T-helper 22 cell (primary cell): ENCODE results near the gene MRC2.
"Not testable (repeated sequence)": the region's sequence is repeated elsewhere in the genome, so short reads cannot be mapped to it uniquely, and the experiment has no call there.

Experiments
- DNase-seq: peaks from one replicate; pipeline ENCODE4 v3.0.0-alpha.2; 2020; ENCODE audit warnings: low read depth

Gene MRC2

GRCh38 chr17:62627219-62627903, at the start of gene MRC2:
TSS of gene MRC2 (plus strand) at chr17:62627670. CDS start at chr17:62627803, 133 bp downstream.
- no peak for DNase-seq

- DNase-seq: no peak
These were observed 48.5 kb upstream of the MRC2 start for GRCh38 chr17:62578757-62579487.

GRCh38 chr17:62580947-62581346, 46.5 kb upstream of the MRC2 start:
- no peak for DNase-seq

GRCh38 chr17:62581764-62582163, 45.7 kb upstream of the MRC2 start:
- no peak for DNase-seq

- DNase-seq: no peak
These were observed 39.9 kb upstream of the MRC2 start for GRCh38 chr17:62587554-62587953.

- DNase-seq: no peak
These were observed 39.4 kb upstream of the MRC2 start for GRCh38 chr17:62588109-62588508.

- no peak for DNase-seq
These were observed 36.1 kb upstream of the MRC2 start for GRCh38 chr17:62591333-62591732.

- DNase-seq: not testable (repeated sequence)
These were observed 35.6 kb upstream of the MRC2 start for GRCh38 chr17:62591822-62592221.

- DNase-seq: no peak
These were observed 35.0 kb upstream of the MRC2 start for GRCh38 chr17:62592341-62593099.

- no peak for DNase-seq
These were observed 32.0 kb upstream of the MRC2 start for GRCh38 chr17:62595484-62595883.

GRCh38 chr17:62596662-62597061, 30.8 kb upstream of the MRC2 start:
- DNase-seq: no peak

- no peak for DNase-seq
These were observed 30.3 kb upstream of the MRC2 start for GRCh38 chr17:62597150-62597549.

GRCh38 chr17:62597920-62598319, 29.6 kb upstream of the MRC2 start:
- no peak for DNase-seq

- DNase-seq: no peak
These were observed 27.4 kb upstream of the MRC2 start for GRCh38 chr17:62599964-62600657.

- no peak for DNase-seq
These were observed 26.7 kb upstream of the MRC2 start for GRCh38 chr17:62600805-62601204.

- no peak for DNase-seq
These were observed 26.0 kb upstream of the MRC2 start for GRCh38 chr17:62601471-62601870.

GRCh38 chr17:62603783-62604182, 23.7 kb upstream of the MRC2 start:
- not testable (repeated sequence) for DNase-seq

GRCh38 chr17:62605588-62605987, 21.9 kb upstream of the MRC2 start:
- DNase-seq: no peak

GRCh38 chr17:62611292-62611691, 16.2 kb upstream of the MRC2 start:
- DNase-seq: no peak

GRCh38 chr17:62611728-62612127, 15.7 kb upstream of the MRC2 start:
- no peak for DNase-seq

GRCh38 chr17:62612289-62612688, 15.2 kb upstream of the MRC2 start:
- not testable (repeated sequence) for DNase-seq

GRCh38 chr17:62613095-62613494, 14.4 kb upstream of the MRC2 start:
- DNase-seq: not testable (repeated sequence)
